BLaER1 treated with 17β-estradiol and CSF1 and Interleukin-3, amounts not matched to agents 10 nM and 100 nM (cell line): ENCODE data around the gene ATP1A2.
A peak's percentile ranks its signal among the peaks of the same experiment; 100 is the strongest.

Experiments
- H3K27ac ChIP-seq, 11 experiments: shearing (Covaris generic); formaldehyde crosslinking; 2 replicates each; pipeline ENCODE4 v1.8.1; 2022
- H3K27me3 ChIP-seq, 11 experiments: shearing (Covaris generic); formaldehyde crosslinking; 2 replicates each; pipeline ENCODE4 v1.8.1; 2022
- H3K36me3 ChIP-seq, 11 experiments: shearing (Covaris generic); formaldehyde crosslinking; 2 replicates each; pipeline ENCODE4 v1.8.1; 2022
- H3K4me1 ChIP-seq, 10 experiments: shearing (Covaris generic); formaldehyde crosslinking; 2 replicates each; pipeline ENCODE4 v1.8.1; 2022
- H3K4me2 ChIP-seq, 11 experiments: shearing (Covaris generic); formaldehyde crosslinking; 2 replicates each; pipeline ENCODE4 v1.8.1; 2022
- H3K4me3 ChIP-seq, 10 experiments: shearing (Covaris generic); formaldehyde crosslinking; 2 replicates each; pipeline ENCODE4 v1.8.1; 2022
- H3K9ac ChIP-seq, 11 experiments: shearing (Covaris generic); formaldehyde crosslinking; 2 replicates each; pipeline ENCODE4 v1.8.1; 2022
- H3K9me3 ChIP-seq, 11 experiments: shearing (Covaris generic); formaldehyde crosslinking; replicated peaks in 1 of 11; 2 replicates each; pipeline ENCODE4 v1.8.1; 2022
- H4K20me1 ChIP-seq, 11 experiments: shearing (Covaris generic); formaldehyde crosslinking; 2 replicates each; pipeline ENCODE4 v1.8.1; 2022
- Cebpa-rat ChIP-seq, 11 experiments: shearing (Covaris generic); IDR thresholded peaks; 2 replicates each; pipeline ENCODE4 v1.8.1; 2022

ATP1A2 gene

DNA sequence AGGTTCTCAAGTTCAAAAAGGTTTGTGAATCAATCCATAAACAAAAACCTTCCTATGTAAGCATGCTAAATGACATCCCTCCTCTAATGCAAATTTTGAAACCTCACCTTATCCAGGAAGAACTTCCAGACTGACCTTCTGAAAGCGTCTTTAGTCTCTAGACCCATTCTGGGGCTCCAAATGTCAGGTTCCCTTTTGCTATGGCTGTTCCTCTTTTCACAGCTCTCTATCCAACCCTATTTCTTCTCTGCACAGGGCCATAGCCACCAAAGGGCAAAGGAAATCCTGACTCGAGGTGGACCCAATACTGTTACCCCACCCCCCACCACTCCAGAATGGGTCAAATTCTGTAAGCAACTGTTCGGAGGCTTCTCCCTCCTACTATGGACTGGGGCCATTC, 39.2 kb downstream of the ATP1A2 start:
- no peaks in the 10 kb centered on the region for H3K9me3 ChIP-seq

DNA sequence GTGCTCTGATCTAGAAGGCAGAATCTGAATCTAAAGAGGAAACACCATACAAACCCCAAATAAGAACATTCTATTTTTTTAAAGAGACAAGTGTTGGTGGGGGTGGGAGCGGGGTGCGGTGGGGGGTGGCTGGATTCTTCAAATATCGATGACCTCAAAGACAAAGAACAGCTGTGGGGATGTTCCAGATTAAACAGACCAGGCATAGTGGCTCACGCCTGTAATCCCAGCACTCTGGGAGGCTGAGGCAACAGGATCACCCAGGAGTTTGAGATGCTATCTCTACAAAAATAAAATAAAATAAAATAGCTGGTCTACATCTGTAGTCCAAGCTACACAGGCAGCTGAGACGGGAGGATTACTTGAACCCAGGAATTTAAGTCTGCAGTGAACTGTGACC, 40.8 kb downstream of the ATP1A2 start:
- Histone ChIP-seq H3K27ac (no peak overlapping the region), H3K4me1 (peaks cover 0 to 9% (median 0%) of the 10 kb centered on the region in 10 experiments; a peak in 5 of 20 replicates), H3K36me3 (no peaks in the 10 kb centered on the region), H3K9ac (no peak overlapping the region), H3K27me3 (no peaks in the 10 kb centered on the region), H3K4me3 (no peak overlapping the region), H3K9me3 (no peaks in the 10 kb centered on the region), H4K20me1 (no peaks in the 10 kb centered on the region; a peak in 2 of 22 replicates), H3K4me2 (no peak overlapping the region)
- TF ChIP-seq Cebpa-rat (IDR thresholded peaks at IDR 0.05) = no peak

More for the DNA sequence above, 39.2 kb downstream of the ATP1A2 start:
- H3K4me3 ChIP-seq = no peak overlapping the region
- no peak overlapping the region for H3K27ac ChIP-seq
- H3K36me3 ChIP-seq = no peaks in the 10 kb centered on the region
- TF ChIP-seq Cebpa-rat (IDR thresholded peaks at IDR 0.05) = no peak
- peaks cover 0 to 11% (median 0%) of the 10 kb centered on the region in 10 experiments; a peak in 7 of 20 replicates for H3K4me1 ChIP-seq
- peak overlapping the region in 1 of 11 experiments; percentile 36; a peak in 1 of 22 replicates for H3K4me2 ChIP-seq
- no peak overlapping the region for H3K9ac ChIP-seq
- H4K20me1 ChIP-seq = no peaks in the 10 kb centered on the region; a peak in 2 of 22 replicates
- no peaks in the 10 kb centered on the region for H3K27me3 ChIP-seq

DNA sequence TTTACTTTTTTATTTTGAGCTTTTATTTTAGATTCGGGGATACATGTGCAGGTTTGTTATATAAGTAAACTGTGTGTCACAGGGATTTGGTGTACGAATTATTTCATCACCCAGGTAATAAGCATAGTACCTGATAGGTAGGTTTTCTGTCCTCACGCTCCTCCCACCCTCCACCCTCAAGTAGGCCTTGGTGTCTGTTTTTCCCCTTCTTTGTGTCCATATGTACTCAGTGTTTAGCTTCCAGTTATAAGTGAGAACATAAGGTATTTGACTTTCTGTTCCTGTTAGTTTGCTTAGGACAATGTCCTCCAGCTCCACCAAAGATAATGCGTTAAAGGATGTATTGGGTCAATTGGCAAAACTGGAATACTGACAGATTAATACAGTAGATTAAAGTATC, 41.6 kb downstream of the ATP1A2 start:
- no peaks in the 10 kb centered on the region for H3K27me3 ChIP-seq
- no peak overlapping the region for H3K27ac ChIP-seq
- no peaks in the 10 kb centered on the region for H3K9me3 ChIP-seq
- TF ChIP-seq Cebpa-rat (IDR thresholded peaks at IDR 0.05) = no peak
- no peak overlapping the region for H3K9ac ChIP-seq
- no peak overlapping the region for H3K4me3 ChIP-seq
- no peaks in the 10 kb centered on the region; a peak in 2 of 22 replicates for H4K20me1 ChIP-seq
- H3K36me3 ChIP-seq = no peaks in the 10 kb centered on the region
- peaks cover 0 to 14% (median under 1%) of the 10 kb centered on the region in 10 experiments; a peak in 11 of 20 replicates for H3K4me1 ChIP-seq
- H3K4me2 ChIP-seq = no peak overlapping the region

DNA sequence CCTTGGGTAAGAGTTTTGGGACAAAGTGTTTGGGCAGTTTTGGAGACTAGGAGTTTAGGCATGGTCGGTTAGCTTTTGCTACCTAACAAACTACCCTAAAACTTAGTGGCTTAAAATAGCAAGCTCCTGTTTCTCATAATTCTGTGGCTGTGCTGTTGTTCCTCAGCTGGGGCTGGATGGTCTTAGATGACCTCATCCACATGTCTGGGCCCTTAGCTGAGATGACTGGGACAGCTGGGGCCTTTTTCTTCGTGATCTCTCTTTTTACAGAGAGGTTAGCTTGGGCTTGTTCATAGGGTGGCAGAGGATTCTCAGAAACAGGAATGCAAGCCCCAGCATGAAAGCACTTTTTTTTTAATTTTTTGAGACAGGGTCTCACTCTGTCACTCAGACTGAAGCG, 42.5 kb downstream of the ATP1A2 start:
- Histone ChIP-seq H3K36me3 (no peaks in the 10 kb centered on the region), H3K4me3 (no peak overlapping the region), H3K27me3 (no peaks in the 10 kb centered on the region), H3K9ac (no peak overlapping the region), H4K20me1 (no peaks in the 10 kb centered on the region; a peak in 2 of 22 replicates), H3K4me1 (peaks cover 0 to 23% (median 8%) of the 10 kb centered on the region in 10 experiments; a peak in 13 of 20 replicates), H3K4me2 (no peak overlapping the region), H3K9me3 (no peaks in the 10 kb centered on the region), H3K27ac (no peak overlapping the region)
- no peak for TF ChIP-seq Cebpa-rat (IDR thresholded peaks at IDR 0.05)

DNA sequence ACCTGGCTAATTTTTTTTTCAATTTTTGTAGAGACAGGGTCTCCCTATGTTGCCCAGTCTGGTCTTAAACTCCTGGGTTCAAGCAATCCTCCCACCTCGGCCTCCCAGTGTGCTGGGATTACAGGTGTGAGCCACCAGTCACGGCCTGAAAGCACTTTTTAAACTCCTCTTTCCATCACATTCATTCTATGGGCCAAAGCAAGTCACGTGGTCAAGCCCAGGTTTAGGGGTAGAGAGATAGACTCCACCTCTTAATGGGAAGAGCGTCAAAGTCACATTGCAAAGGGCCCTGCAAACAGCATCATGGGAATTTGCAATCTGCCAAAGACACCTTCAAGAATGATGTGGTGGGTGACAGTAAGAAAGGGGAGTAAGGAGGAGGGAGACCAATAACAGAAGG, 43.0 kb downstream of the ATP1A2 start:
- Histone ChIP-seq H3K9me3 (no peaks in the 10 kb centered on the region), H3K4me3 (no peak overlapping the region), H3K27me3 (no peaks in the 10 kb centered on the region), H3K4me2 (no peak overlapping the region), H3K27ac (no peak overlapping the region), H3K36me3 (no peaks in the 10 kb centered on the region), H3K4me1 (peaks cover 0 to 28% (median 12%) of the 10 kb centered on the region in 10 experiments; a peak in 14 of 20 replicates), H3K9ac (no peak overlapping the region), H4K20me1 (no peaks in the 10 kb centered on the region; a peak in 2 of 22 replicates)
- no peak for TF ChIP-seq Cebpa-rat (IDR thresholded peaks at IDR 0.05)

DNA sequence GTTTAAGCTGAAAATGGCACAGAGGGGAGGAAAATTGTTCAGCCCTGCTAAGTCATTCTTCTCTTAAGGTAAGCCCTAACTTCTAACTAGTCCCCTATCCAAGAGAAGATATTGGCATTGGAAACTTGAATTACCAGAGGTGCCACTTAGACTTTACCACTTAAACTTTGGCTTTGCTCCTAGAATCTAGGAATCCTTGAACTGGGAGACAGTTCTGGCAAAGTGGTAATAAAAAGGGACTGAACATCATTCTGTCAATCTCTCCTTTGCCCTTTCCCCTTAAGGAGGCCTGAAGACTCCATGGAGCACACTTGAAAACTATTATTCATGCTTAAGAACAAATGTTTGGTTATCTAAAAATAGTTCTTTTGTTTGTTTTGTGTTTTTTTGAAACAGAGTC, 44.3 kb downstream of the ATP1A2 start:
- Histone ChIP-seq H4K20me1 (no peaks in the 10 kb centered on the region; a peak in 2 of 22 replicates), H3K4me3 (no peak overlapping the region), H3K9me3 (no peaks in the 10 kb centered on the region), H3K9ac (no peak overlapping the region), H3K4me1 (peaks cover 0 to 33% (median 21%) of the 10 kb centered on the region in 10 experiments; a peak in 14 of 20 replicates), H3K4me2 (no peak overlapping the region), H3K27me3 (no peaks in the 10 kb centered on the region), H3K36me3 (no peaks in the 10 kb centered on the region), H3K27ac (no peak overlapping the region)
- TF ChIP-seq Cebpa-rat (IDR thresholded peaks at IDR 0.05) = no peak

DNA sequence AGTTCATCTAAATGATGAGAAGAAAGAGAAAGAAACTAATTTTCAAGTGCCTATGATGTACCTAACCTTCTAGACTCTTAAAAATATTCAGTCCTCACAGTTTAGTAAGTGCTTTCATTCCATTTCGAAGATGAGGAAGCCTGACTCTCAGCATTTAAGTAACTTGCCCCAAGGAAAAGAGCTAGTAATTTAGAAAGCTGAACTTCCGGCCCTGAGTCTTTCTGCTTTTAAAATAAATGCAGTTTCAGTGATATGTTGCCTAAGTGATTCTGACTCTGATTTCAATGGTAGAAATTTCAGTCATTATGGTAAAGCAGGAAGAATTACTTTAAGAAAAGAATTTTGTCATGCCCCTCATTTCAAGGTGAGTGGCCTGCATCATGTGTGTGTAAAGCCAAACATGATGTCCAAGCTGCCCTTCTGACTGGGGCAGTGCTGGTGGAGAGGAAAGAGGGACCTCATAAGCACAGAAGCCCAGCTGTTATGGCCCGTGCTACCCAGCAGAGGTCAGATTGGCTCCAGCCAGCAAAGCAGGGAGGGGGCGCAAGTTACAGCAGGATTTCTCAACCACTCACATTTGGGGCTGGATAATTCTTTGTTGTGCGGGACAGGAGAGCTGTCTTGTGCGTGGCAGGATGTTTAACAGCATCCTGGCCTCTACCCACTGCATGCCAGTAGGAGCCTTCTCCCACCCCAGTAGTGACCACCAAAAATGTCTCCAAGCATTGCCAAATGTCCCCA, 46.6 kb downstream of the ATP1A2 start:
- Histone ChIP-seq H3K36me3 (no peaks in the 10 kb centered on the region), H3K9ac (no peak overlapping the region)

DNA sequence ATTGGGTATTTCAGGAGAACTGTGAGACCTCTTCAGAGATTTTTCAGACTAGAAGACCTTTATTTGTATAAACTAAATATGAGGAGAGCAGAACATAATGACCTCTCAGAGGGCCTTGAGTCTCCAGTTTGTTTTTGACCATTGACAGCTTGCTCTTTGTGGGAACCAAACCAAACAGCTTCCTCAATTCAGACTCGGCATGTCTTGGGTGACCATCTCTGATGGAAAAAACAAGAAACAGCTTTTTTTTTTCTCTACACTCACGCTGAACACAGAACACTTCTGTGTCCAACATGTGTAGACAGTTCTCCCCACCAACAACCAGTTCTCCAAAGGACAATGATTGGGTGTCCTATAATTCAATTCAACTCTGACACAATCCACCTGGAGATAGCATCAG, 47.4 kb downstream of the ATP1A2 start:
- Histone ChIP-seq H3K9me3 (no peaks in the 10 kb centered on the region), H3K27me3 (no peaks in the 10 kb centered on the region), H3K4me1 (peaks cover 23 to 63% (median 50%) of the 10 kb centered on the region in 10 experiments), H4K20me1 (no peaks in the 10 kb centered on the region; a peak in 1 of 22 replicates), H3K4me2 (peak overlapping the region in 9 of 11 experiments; percentile 11 to 67 (median 30); a peak in 13 of 22 replicates), H3K9ac (no peak overlapping the region), H3K4me3 (no peak overlapping the region), H3K36me3 (no peaks in the 10 kb centered on the region), H3K27ac (peak overlapping the region in 1 of 11 experiments; percentile 12; a peak in 2 of 22 replicates)
- no peak for TF ChIP-seq Cebpa-rat (IDR thresholded peaks at IDR 0.05)

More for the DNA sequence above, 46.6 kb downstream of the ATP1A2 start:
- no peaks in the 10 kb centered on the region for H3K9me3 ChIP-seq
- H3K4me2 ChIP-seq = peak overlapping the region in 8 of 11 experiments; percentile 8 to 67 (median 37); a peak in 12 of 22 replicates
- H3K4me3 ChIP-seq = no peak overlapping the region
- no peaks in the 10 kb centered on the region; a peak in 1 of 22 replicates for H4K20me1 ChIP-seq
- no peak overlapping the region for H3K27ac ChIP-seq
- no peak for TF ChIP-seq Cebpa-rat (IDR thresholded peaks at IDR 0.05)
- H3K27me3 ChIP-seq = no peaks in the 10 kb centered on the region
- peaks cover 15 to 55% (median 42%) of the 10 kb centered on the region in 10 experiments for H3K4me1 ChIP-seq

DNA sequence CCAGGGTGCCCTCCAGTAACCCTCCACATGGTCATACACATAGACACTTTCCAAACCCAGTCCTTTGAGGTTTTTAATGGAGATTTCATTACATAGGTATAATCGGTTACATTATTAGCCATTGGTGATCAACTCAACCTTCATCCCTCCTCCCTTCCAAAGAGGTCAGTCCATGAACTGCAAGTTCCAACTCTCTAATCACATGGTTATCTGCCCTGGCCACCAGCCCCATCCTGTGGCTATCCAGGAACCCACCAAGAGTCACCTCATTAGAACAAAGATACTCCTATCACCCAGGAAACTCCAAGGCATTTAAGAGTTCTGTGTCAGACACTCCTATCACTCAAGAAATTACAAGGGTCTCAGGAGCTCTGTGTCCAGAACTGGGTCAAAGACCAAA, 48.1 kb downstream of the ATP1A2 start:
- Histone ChIP-seq H3K27me3 (no peaks in the 10 kb centered on the region), H3K9me3 (no peaks in the 10 kb centered on the region), H3K36me3 (no peaks in the 10 kb centered on the region), H3K4me2 (peak overlapping the region in 9 of 11 experiments; percentile 7 to 65 (median 30); a peak in 13 of 22 replicates), H3K4me1 (peaks cover 30 to 70% (median 56%) of the 10 kb centered on the region in 10 experiments), H3K27ac (peak overlapping the region in 2 of 11 experiments; percentile 20 to 23; a peak in 1 of 22 replicates), H3K9ac (no peak overlapping the region), H4K20me1 (no peaks in the 10 kb centered on the region; a peak in 1 of 22 replicates), H3K4me3 (no peak overlapping the region)
- TF ChIP-seq Cebpa-rat (IDR thresholded peaks at IDR 0.05) = no peak
